Sigmoid colon (tissue), 4 donors: ENCODE data around the gene TNFRSF13B.

Experiments used
- CTCF ChIP-seq, 4 experiments: fragments of 450-650 bp in 3 of 4; fragments of 200-600 bp in 1 of 4; IDR thresholded peaks; one replicate each; pipeline ENCODE4 v1.5.1; 2016 to 2019; ENCODE audit warnings: antibody characterized with exemption in 4 of 4, mild to moderate bottlenecking in 3 of 4, moderate library complexity in 2 of 4
- POLR2A ChIP-seq, 2 donors: fragments of 450-650 bp; IDR thresholded peaks; one replicate each; pipeline ENCODE4 v1.6.1; 2016; ENCODE audit warnings: antibody characterized with exemption in 2 of 2, mild to moderate bottlenecking in 2 of 2, moderate library complexity in 2 of 2
- POLR2AphosphoS5 ChIP-seq, 4 donors: sonication (generic); formaldehyde crosslinking; IDR thresholded peaks; one replicate each; pipeline ENCODE4 v1.6.1; 2017; ENCODE audit warnings: antibody characterized with exemption in 4 of 4

- TF ChIP-seq CTCF (IDR thresholded peaks at IDR 0.05) = no peak
- no peak for TF ChIP-seq POLR2A (IDR thresholded peaks at IDR 0.05)
- TF ChIP-seq POLR2AphosphoS5 (IDR thresholded peaks at IDR 0.05) = no peak
Observed at GRCh38 chr17:17020821-17021193, 48.9 kb upstream of the TNFRSF13B start.
